Small intestine (tissue), 7 donors: ENCODE data around the gene RAVER1. TPM values are rescaled to one million over a fixed set of nuclear protein-coding genes. Genes with fewer than 3 reads are reported as not detected.

Experiments
- DNase-seq, 2 donors: peaks; one replicate each; pipeline versions ENCODE4 v3.0.0 to v3.0.0-alpha.2; 2013
- FAIRE-seq: peaks from 2 replicates; lab custom pipeline; 2012; peaks lifted over from hg19 to GRCh38; lab: Jason Lieb, UNC
- H3K27ac ChIP-seq, 3 donors: one replicate each; pipeline ENCODE4 v1.5.1; 2013; ENCODE audit warnings: low read length in 2 of 3, mild to moderate bottlenecking in 2 of 3, control low read depth in 1 of 3, inconsistent platforms in 1 of 3, low read depth in 1 of 3, moderate library complexity in 1 of 3
- H3K27me3 ChIP-seq, 3 donors: one replicate each; pipeline ENCODE4 v1.6.1; 2013; ENCODE audit warnings: low read length in 3 of 3, inconsistent platforms in 1 of 3; ENCODE audit not compliant: control insufficient read depth in 3 of 3, insufficient read depth in 3 of 3
- H3K36me3 ChIP-seq, 3 donors: one replicate each; pipeline ENCODE4 v1.6.1; 2013; ENCODE audit warnings: low read length in 3 of 3, inconsistent platforms in 1 of 3, low read depth in 1 of 3, mild to moderate bottlenecking in 1 of 3, moderate library complexity in 1 of 3; ENCODE audit not compliant: control insufficient read depth in 3 of 3, insufficient read depth in 2 of 3
- H3K4me1 ChIP-seq, 3 donors: one replicate each; pipeline ENCODE4 v1.6.1; 2013; ENCODE audit warnings: low read length in 2 of 3, inconsistent platforms in 1 of 3, low read depth in 1 of 3, mild to moderate bottlenecking in 1 of 3, moderate library complexity in 1 of 3; ENCODE audit not compliant: control insufficient read depth in 3 of 3, insufficient read depth in 2 of 3
- H3K4me3 ChIP-seq, 3 donors: one replicate each; pipeline ENCODE4 v1.5.1; 2013; ENCODE audit warnings: low read length in 3 of 3, control low read depth in 1 of 3, inconsistent platforms in 1 of 3, low read depth in 1 of 3, mild to moderate bottlenecking in 1 of 3, moderate library complexity in 1 of 3
- H3K9me3 ChIP-seq, 2 donors: one replicate each; pipeline ENCODE4 v1.6.1; 2013; ENCODE audit warnings: low read depth in 1 of 2, low read length in 1 of 2; ENCODE audit not compliant: control insufficient read depth in 2 of 2, insufficient read depth in 1 of 2
- WGBS, 3 donors: extraction: QIAGEN DNeasy Blood & Tissue Kit; methylation state at CpG; one replicate each; pipeline ENCODE4 v1.1.7; 2013; 5-methylcytosine and 5-hydroxymethylcytosine counted together
- polyA plus RNA-seq, 4 donors: library from polyadenylated mRNA; stranded (reverse) in 3 of 4; unstranded in 1 of 4; fragments of 200-250 nt in 3 of 4; fragments of 120-200 nt in 1 of 4; gene quantifications; one replicate each; pipeline versions ENCODE4 v1.2.1 to v1.2.3, GENCODE V29; 2013
- donor health status: healthy with polysubstance abuse.
- donor health status: control.
- donor health status: control.
- donor health status: Bipolar disorder and iron deficiency.
- donor health status: healthy.

The RAVER1 gene
- polyA plus RNA-seq, 4 donors, result 14.1 to 50.0 (median 21.1) TPM

DNA sequence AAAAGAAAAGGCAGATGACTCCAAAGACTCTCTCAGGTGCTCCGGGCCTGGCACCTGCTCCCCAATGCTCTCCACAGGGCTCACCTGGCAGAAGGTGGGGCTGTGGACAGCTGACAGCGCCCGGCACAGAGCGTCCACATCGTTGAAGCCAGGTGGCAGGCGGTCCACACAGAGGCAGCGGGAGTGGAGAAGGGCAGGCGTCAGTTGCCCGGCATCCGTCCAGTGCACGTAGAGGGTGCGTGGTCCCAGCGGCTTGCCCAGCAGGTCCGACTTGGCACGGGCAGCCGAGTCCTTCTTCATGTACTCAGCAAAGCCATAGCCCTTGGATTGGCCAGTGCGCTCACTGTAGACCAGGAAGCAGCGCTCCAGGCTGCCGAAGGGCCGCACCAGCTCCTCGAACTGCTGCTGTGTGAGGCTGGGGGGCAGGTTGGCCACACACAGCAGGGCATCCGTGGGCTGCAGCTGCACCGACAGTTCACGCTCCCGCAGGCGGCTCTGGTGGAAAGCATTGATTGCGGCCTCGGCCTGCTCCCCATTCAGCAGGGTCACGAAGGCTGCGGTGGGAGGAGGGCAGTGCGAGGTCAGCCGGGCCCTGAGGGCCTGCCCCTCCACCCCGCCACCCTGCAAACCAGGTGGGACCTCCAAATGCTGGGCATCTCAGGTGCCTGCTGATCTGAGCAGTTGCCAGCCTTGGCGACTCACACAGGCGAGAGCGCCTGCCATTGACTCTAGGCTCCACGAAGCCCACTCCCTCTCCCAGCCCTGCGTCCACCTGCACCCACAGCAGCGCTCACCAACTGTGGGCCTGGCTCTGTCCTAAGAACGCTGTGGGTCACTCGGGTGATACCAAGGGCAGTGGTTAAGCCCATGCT lies 4.5 kb downstream of the RAVER1 start:
- no peak for DNase-seq
- 95 to 97% (median 96%) methylated on average over 39 to 41 of the region's 41 CpGs for WGBS, 3 donors
- Histone ChIP-seq H3K27ac (no peak overlapping the region), H3K9me3 (no peaks in the 10 kb centered on the region), H3K36me3 (peaks cover 25 to 74% (median 28%) of the 10 kb centered on the region in 3 donors), H3K4me3 (no peak overlapping the region), H3K4me1 (peaks cover 0 to 9% (median 0%) of the 10 kb centered on the region in 3 donors), H3K27me3 (no peaks in the 10 kb centered on the region)
- FAIRE-seq, result no peak

DNA sequence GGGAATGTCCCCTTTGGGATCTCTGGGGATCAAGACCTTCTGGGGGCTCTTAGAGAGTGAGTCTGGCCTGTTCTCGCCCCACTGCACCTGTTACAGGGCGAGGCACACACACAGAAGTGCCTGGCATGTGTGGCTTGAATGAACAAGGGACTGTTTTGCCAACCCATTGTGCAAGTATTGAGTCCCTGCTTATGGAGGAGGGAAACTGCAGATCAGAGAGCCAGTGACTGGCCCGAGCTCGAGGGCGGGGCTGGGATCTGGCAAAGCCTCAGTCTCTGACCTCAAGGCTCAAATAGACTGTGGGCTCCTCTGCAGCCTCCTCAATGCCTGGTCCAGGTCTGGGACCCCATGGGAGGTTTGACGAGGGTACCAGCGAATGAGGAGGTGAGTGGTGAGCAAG lies 5.5 kb downstream of the RAVER1 start:
- FAIRE-seq, result no peak

DNA sequence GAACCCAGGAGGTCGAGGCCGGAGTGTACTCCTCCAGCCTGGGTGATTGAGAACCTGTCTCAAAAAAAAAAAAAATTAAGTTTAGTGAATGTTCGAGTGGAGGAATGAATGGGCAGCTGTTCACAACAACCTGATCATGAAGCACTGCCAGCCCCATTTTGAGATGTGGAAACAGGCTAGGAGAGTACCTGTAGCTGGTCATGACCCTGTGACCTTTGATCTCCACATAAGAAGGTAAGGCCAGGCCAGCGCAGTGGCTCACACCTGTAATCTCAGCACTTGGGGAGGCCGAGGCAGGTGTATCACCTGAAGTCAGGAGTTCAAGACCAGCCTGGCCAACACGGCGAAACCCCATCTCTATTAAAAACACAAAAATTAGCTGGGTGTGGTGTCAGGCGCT lies 7.6 kb downstream of the RAVER1 start:
- WGBS, 3 donors, result 70 to 89% (median 79%) methylated on average over 8 of the region's 8 CpGs
- peak in 1 of 2 donors; percentile 16 for DNase-seq
- Histone ChIP-seq H3K4me3 (no peak overlapping the region), H3K4me1 (peaks cover 0 to 20% (median 6%) of the 10 kb centered on the region in 3 donors), H3K27me3 (no peaks in the 10 kb centered on the region), H3K36me3 (peaks cover 28 to 98% (median 31%) of the 10 kb centered on the region in 3 donors), H3K27ac (no peak overlapping the region), H3K9me3 (no peaks in the 10 kb centered on the region)
- FAIRE-seq, result no peak

More for the DNA sequence above, 5.5 kb downstream of the RAVER1 start:
- H3K27ac ChIP-seq, result no peak overlapping the region
- DNase-seq, result no peak
- H3K27me3 ChIP-seq, result no peaks in the 10 kb centered on the region
- H3K9me3 ChIP-seq, result no peaks in the 10 kb centered on the region
- WGBS, 3 donors, result 82 to 92% (median 87%) methylated on average over 7 of the region's 7 CpGs
- no peak overlapping the region for H3K4me3 ChIP-seq
- H3K36me3 ChIP-seq, result peaks cover 27 to 84% (median 30%) of the 10 kb centered on the region in 3 donors
- peaks cover 0 to 11% (median 0%) of the 10 kb centered on the region in 3 donors for H3K4me1 ChIP-seq

DNA sequence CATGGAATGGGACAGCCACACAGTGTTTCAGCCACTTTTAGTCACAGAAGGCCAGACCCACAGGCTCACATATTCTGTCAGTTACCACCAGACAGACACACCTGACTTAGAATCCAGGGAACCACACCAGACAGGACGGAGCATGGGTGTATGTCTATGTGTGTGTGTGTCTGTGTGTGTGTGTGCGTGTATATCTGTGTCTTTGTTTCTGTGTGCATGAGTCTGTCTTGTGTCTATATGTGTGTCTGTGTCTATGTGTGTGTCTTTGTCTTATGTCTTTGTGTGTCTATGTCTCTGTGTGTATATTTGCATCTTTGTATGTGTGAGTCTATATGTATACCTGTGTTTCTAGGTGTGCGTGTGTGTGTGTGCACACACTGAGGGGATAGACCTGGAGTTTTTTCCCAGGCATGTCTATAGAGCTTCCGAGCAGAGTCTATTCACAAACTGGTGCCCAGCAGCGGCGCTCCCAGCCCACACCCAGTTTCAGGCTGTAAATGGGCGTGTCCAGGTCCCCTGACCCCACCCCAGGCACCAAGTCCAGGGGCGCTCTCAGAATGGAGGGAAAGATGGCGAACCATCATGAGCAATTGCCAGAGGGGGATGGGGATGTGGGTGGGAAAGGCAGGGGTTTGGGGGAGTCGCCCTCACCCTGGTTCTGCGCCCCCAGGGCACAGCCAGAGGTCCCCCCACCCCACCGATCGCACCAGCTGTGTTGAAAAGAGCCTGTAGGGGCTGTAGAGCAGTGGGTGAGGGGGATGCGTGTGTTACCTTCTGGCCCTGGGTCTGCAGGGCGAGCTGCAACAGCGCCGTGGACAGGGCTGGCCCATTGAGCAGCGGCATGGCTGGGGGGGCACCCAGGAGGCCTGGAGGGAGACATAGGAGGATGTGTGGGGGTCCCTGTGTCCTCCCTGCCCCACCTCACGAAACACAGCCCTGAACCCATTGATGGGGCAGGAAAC lies 11.2 kb downstream of the RAVER1 start:
- Histone ChIP-seq H3K27me3 (no peaks in the 10 kb centered on the region), H3K36me3 (peaks cover 16 to 98% (median 27%) of the 10 kb centered on the region in 3 donors), H3K9me3 (no peaks in the 10 kb centered on the region), H3K4me1 (peaks cover 0 to 20% (median 6%) of the 10 kb centered on the region in 3 donors), H3K4me3 (no peak overlapping the region), H3K27ac (peak overlapping the region; percentile 72 to 86 (median 75))
- peak; percentile 91 to 92 for DNase-seq
- FAIRE-seq, result no peak
- 48 to 78% (median 67%) methylated on average over 18 to 19 of the region's 19 CpGs for WGBS, 3 donors

DNA sequence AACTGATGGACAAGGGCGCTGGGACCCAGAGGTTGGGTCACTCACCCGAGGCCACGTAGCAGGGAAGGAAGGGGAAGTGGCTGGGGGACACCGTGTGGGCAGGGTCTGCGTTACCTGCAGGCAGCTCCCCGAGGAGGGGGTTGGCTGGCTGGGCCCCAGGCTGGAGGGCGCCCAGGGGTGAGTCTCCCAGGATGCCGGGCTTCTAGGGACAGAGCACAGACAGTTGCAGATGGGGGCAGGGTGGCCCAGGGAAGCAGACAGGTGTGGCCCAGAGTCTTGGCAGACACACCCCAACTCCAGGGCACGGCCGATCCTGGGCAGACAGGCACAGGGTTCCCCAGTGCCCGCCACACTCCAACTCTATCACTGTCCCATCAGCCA lies 11.9 kb downstream of the RAVER1 start:
- peaks cover 0 to 20% (median 6%) of the 10 kb centered on the region in 3 donors for H3K4me1 ChIP-seq
- FAIRE-seq (no peak), DNase-seq (peak; percentile 63 to 79)
- no peaks in the 10 kb centered on the region for H3K27me3 ChIP-seq
- 49 to 73% (median 54%) methylated on average over 11 of the region's 11 CpGs for WGBS, 3 donors
- H3K4me3 ChIP-seq, result no peak overlapping the region
- no peaks in the 10 kb centered on the region for H3K9me3 ChIP-seq
- H3K27ac ChIP-seq, result peak overlapping the region; percentile 72 to 86 (median 75)
- peaks cover 14 to 99% (median 23%) of the 10 kb centered on the region in 3 donors for H3K36me3 ChIP-seq

DNA sequence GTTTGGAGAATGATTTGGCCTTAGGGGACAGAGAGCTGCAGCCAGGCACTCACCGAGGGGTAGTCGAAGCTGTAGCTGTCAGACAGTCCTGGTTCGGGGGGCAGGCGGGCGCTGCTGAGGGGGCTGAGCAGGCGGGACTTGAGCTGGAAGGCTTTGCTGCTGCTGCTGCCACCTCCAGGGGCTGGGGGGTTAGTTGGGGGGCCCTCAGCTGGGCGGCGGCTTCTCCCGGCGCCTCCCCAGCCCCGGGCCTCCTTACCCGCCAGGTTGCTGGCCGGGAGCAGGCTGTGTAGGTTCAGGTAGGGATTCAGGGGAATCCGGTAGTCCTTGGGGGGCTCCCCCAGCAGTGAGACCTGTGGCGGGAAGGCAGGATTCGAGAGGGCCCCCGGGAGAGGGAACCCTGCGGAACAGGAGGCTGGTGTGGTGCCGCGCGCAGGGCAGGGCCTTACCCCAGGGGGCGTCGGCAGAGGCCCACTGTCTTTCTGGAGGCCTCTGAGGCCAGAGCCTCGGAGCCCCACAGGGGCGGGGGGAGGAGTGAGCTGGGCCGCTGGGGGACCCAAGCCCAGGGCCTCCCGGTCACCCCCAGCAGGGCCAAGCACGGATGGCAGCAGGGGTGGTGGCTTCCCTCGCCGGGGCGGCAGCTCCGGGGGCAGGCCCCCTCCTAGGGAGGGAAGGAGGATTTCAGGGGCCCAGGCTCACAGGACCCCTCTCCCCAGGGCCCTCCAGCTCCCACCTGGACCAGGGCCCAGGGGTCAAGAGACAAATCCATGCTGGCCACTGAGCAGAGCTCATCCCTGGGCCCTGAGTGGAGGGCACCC lies 12.5 kb downstream of the RAVER1 start:
- Histone ChIP-seq H3K27ac (peak overlapping the region; percentile 72 to 86 (median 75)), H3K4me3 (no peak overlapping the region), H3K4me1 (peaks cover 0 to 24% (median 6%) of the 10 kb centered on the region in 3 donors), H3K36me3 (peaks cover 12 to 99% (median 22%) of the 10 kb centered on the region in 3 donors), H3K9me3 (no peaks in the 10 kb centered on the region), H3K27me3 (no peaks in the 10 kb centered on the region)
- no peak for DNase-seq
- FAIRE-seq, result no peak
- 89 to 94% (median 94%) methylated on average over 27 to 32 of the region's 32 CpGs for WGBS, 3 donors

DNA sequence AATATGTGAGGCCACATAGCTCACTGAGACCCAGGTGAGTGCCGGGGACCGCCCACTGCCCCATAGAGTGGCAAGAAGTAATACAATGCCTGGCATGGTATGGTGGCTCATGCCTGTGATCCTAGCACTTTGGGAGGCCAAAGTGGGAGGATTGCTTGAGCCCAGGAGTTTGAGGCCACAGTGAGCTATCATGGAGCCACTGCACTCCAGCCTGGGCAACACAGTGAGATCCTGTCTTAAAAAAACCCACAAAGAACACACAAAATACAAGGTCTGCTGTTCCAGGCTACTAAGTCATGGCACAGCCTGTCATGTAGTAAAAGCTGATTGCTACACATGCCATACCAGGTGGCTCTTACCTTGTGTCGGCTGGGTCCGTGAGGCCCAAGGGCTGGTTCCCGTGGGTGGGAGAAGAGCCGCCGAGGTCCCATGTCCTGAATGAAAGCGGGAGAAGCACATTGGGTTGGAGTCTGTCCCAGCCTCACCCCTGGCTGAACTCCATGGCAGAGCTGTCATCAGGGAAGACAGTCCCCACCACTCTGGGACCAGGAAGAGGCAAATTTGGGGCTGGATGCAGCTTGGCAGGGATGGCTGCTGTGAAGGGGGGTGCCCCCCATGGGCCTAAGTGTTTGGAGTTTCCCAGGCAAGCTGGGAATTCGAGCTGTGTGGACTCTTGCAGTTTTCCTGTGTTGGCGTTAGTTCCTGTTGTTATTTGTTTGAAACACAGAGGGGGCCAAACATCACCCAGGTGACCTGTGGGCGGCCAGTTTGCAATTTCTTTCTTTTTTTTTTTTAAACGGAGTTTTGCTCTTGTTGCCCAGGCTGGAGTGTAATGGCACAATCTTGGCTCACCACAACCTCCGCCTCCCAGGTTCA lies 14.3 kb downstream of the RAVER1 start:
- Histone ChIP-seq H3K36me3 (peaks cover 12 to 82% (median 20%) of the 10 kb centered on the region in 3 donors), H3K9me3 (no peaks in the 10 kb centered on the region), H3K4me1 (peaks cover 0 to 24% (median 6%) of the 10 kb centered on the region in 3 donors), H3K27me3 (no peaks in the 10 kb centered on the region), H3K27ac (no peak overlapping the region), H3K4me3 (no peak overlapping the region)
- DNase-seq (no peak), FAIRE-seq (no peak)
- 91 to 93% (median 91%) methylated on average over 13 of the region's 13 CpGs for WGBS, 3 donors
